NCI-H2171 (cell line): ENCODE results near the gene SPACA6.
"Not testable (repeated sequence)": the region's sequence is repeated elsewhere in the genome, so short reads cannot be mapped to it uniquely, and the experiment has no call there.

Experiments
- DNase-seq: peaks from one replicate; lab custom pipeline; 2025; lab: John Stamatoyannopoulos, UW

The SPACA6 gene

GRCh38 chr19:51737924-51738323 lies 44.8 kb downstream of the SPACA6 start:
- no peak for DNase-seq

- DNase-seq, result not testable (repeated sequence)
Measured at GRCh38 chr19:51738523-51738922, 45.4 kb downstream of the SPACA6 start.

- no peak for DNase-seq
Measured at GRCh38 chr19:51739466-51740213, 46.5 kb downstream of the SPACA6 start.

- no peak for DNase-seq
Measured at GRCh38 chr19:51740356-51740755, 47.2 kb downstream of the SPACA6 start.

- no peak for DNase-seq
Measured at GRCh38 chr19:51742789-51743188, 49.7 kb downstream of the SPACA6 start.

- DNase-seq, result no peak
Measured at GRCh38 chr19:51743405-51743804, 50.3 kb downstream of the SPACA6 start.

GRCh38 chr19:51746731-51747130 lies 53.6 kb downstream of the SPACA6 start:
- DNase-seq, result no peak

GRCh38 chr19:51749979-51750378 lies 56.8 kb downstream of the SPACA6 start:
- no peak for DNase-seq

- DNase-seq, result no peak
Measured at GRCh38 chr19:51750400-51751094, 57.4 kb downstream of the SPACA6 start.

- DNase-seq, result no peak
Measured at GRCh38 chr19:51751655-51752054, 58.5 kb downstream of the SPACA6 start, which contains the start of gene FPR1. FPR1 (minus strand) TSS chr19:51751878; CDS start chr19:51746994, 4,884 bp downstream.

- no peak for DNase-seq
Measured at GRCh38 chr19:51754109-51754508, 61.0 kb downstream of the SPACA6 start.

- DNase-seq, result no peak
Measured at GRCh38 chr19:51754770-51755169, 61.6 kb downstream of the SPACA6 start.
